Astrocyte (in vitro differentiated cells and primary cell): ENCODE data around the gene B4GALNT3. TPM values are rescaled to one million over a fixed set of nuclear protein-coding genes. Genes with fewer than 3 reads are reported as not detected.

Experiments
- DNase-seq: peaks from one replicate; pipeline ENCODE4 v3.0.0-alpha.2; 2010; ENCODE audit warnings: low read depth
- FAIRE-seq: peaks from 2 replicates; lab custom pipeline; 2011; peaks lifted over from hg19 to GRCh38; lab: Jason Lieb, UNC
- H2AFZ ChIP-seq: 2 replicates; pipeline ENCODE4 v1.6.0; 2012; ENCODE audit warnings: low read depth, low read length, inconsistent platforms
- H3K27ac ChIP-seq: 2 replicates; pipeline ENCODE4 v1.5.1; 2011; ENCODE audit warnings: low read depth, low read length, inconsistent platforms
- H3K27me3 ChIP-seq: 2 replicates; pipeline ENCODE4 v1.6.0; 2011; ENCODE audit warnings: low read length, inconsistent platforms; ENCODE audit not compliant: insufficient read depth
- H3K36me3 ChIP-seq: 2 replicates; pipeline ENCODE4 v1.5.1; 2011; ENCODE audit warnings: low read length, inconsistent platforms; ENCODE audit not compliant: insufficient read depth
- H3K4me1 ChIP-seq: 2 replicates; pipeline ENCODE4 v1.5.1; 2011; ENCODE audit warnings: low read length, inconsistent platforms; ENCODE audit not compliant: insufficient read depth
- H3K4me2 ChIP-seq: 2 replicates; pipeline ENCODE4 v1.6.0; 2012; ENCODE audit warnings: low read length, inconsistent platforms
- H3K4me3 ChIP-seq: 2 replicates; pipeline ENCODE4 v1.5.1; 2011; ENCODE audit warnings: low read depth, mild to moderate bottlenecking, low read length, inconsistent platforms; ENCODE audit not compliant: insufficient read depth
- H3K79me2 ChIP-seq: 2 replicates; pipeline ENCODE4 v1.6.0; 2012; ENCODE audit warnings: mild to moderate bottlenecking, low read length, inconsistent platforms; ENCODE audit not compliant: insufficient read depth
- H3K9ac ChIP-seq: 2 replicates; pipeline ENCODE4 v1.6.0; 2012; ENCODE audit warnings: mild to moderate bottlenecking, low read length, inconsistent platforms
- H3K9me3 ChIP-seq: 2 replicates; pipeline ENCODE4 v1.5.1; 2012; ENCODE audit warnings: low read depth, mild to moderate bottlenecking, low read length, inconsistent platforms; ENCODE audit not compliant: insufficient read depth
- H4K20me1 ChIP-seq: 2 replicates; pipeline ENCODE4 v1.6.0; 2012; ENCODE audit warnings: low read length, inconsistent platforms; ENCODE audit not compliant: insufficient read depth
- H3K27ac Mint-ChIP-seq: one replicate; pipeline ENCODE4 v1.8.0; 2021; ENCODE audit warnings: mild to moderate bottlenecking, mixed read lengths; ENCODE audit not compliant: unreplicated experiment
- H3K27me3 Mint-ChIP-seq: one replicate; pipeline ENCODE4 v1.8.0; 2021; ENCODE audit warnings: low read depth, mixed read lengths; ENCODE audit not compliant: unreplicated experiment
- H3K36me3 Mint-ChIP-seq: one replicate; pipeline ENCODE4 v1.8.0; 2021; ENCODE audit warnings: low read depth, mixed read lengths; ENCODE audit not compliant: unreplicated experiment
- H3K4me1 Mint-ChIP-seq: one replicate; pipeline ENCODE4 v1.8.0; 2021; ENCODE audit warnings: low read depth, mixed read lengths; ENCODE audit not compliant: unreplicated experiment
- H3K4me3 Mint-ChIP-seq: one replicate; pipeline ENCODE4 v1.8.0; 2021; ENCODE audit warnings: mild to moderate bottlenecking, moderate library complexity, mixed read lengths; ENCODE audit not compliant: unreplicated experiment
- H3K9me3 Mint-ChIP-seq: one replicate; pipeline ENCODE4 v1.8.0; 2021; ENCODE audit warnings: mild to moderate bottlenecking, mixed read lengths; ENCODE audit not compliant: unreplicated experiment
- CTCF ChIP-seq: IDR thresholded peaks from 2 replicates; pipeline ENCODE4 v1.5.1; 2011; ENCODE audit warnings: low read depth, mild to moderate bottlenecking, inconsistent platforms, low read length, moderate library complexity; ENCODE audit not compliant: insufficient read depth
- EZH2 ChIP-seq: IDR thresholded peaks from 2 replicates; pipeline ENCODE4 v1.6.1; 2012; ENCODE audit warnings: mild to moderate bottlenecking, low read length, inconsistent platforms; ENCODE audit not compliant: insufficient read depth
- total RNA-seq: library from RNA; stranded (reverse); gene quantifications from 2 replicates; pipeline ENCODE4 v1.2.1, GENCODE V29; 2021

Gene B4GALNT3
- total RNA-seq, 1 donor from 2014 or later: 3.6 TPM

- Histone ChIP-seq H3K36me3 (no peaks in the 10 kb centered on the region), H3K4me3 (no peak overlapping the region), H3K9me3 (no peaks in the 10 kb centered on the region), H3K79me2 (no peaks in the 10 kb centered on the region), H3K27ac (no peak overlapping the region), H3K4me1 (no peaks in the 10 kb centered on the region), H3K27me3 (peaks cover 33% of the 10 kb centered on the region), H4K20me1 (no peaks in the 10 kb centered on the region), H2AFZ (no peak overlapping the region), H3K4me2 (no peak overlapping the region), H3K9ac (no peak overlapping the region)
- Mint-ChIP-seq H3K36me3 (peaks cover 6% of the 10 kb centered on the region), H3K4me3 (no peak overlapping the region), H3K27me3 (peaks cover 27% of the 10 kb centered on the region), H3K4me1 (no peaks in the 10 kb centered on the region), H3K9me3 (peaks cover 2% of the 10 kb centered on the region), H3K27ac (no peak overlapping the region)
- TF ChIP-seq EZH2: no peak
- no peak for TF ChIP-seq CTCF
- FAIRE-seq (no peak), DNase-seq (no peak)
Observed at GRCh38 chr12:550473-551260, 90.9 kb downstream of the B4GALNT3 start.

- Histone ChIP-seq H4K20me1 (no peaks in the 10 kb centered on the region), H3K4me2 (no peak overlapping the region), H3K36me3 (no peaks in the 10 kb centered on the region), H3K9ac (no peak overlapping the region), H3K27me3 (peaks cover 36% of the 10 kb centered on the region), H3K27ac (no peak overlapping the region), H3K9me3 (no peaks in the 10 kb centered on the region), H2AFZ (no peak overlapping the region), H3K79me2 (no peaks in the 10 kb centered on the region), H3K4me1 (no peaks in the 10 kb centered on the region), H3K4me3 (no peak overlapping the region)
- TF ChIP-seq CTCF (no peak), EZH2 (no peak)
- H3K27me3 Mint-ChIP-seq: peaks cover 31% of the 10 kb centered on the region
- H3K4me1 Mint-ChIP-seq: no peaks in the 10 kb centered on the region
- no peak overlapping the region for H3K4me3 Mint-ChIP-seq
- no peak for FAIRE-seq
- H3K36me3 Mint-ChIP-seq: peaks cover 6% of the 10 kb centered on the region
- no peak for DNase-seq
- H3K27ac Mint-ChIP-seq: no peak overlapping the region
- H3K9me3 Mint-ChIP-seq: peaks cover 2% of the 10 kb centered on the region
Observed at GRCh38 chr12:552466-552865, 92.7 kb downstream of the B4GALNT3 start.
